Duodenal mucosa (tissue), 2 donors: ENCODE measurements around the gene TXNDC5.

Experiments used
- H3K27ac ChIP-seq: one replicate; pipeline ENCODE4 v1.7.0; 2013; ENCODE audit warnings: low read depth, low read length
- H3K27me3 ChIP-seq, 2 donors: one replicate each; pipeline ENCODE4 v1.7.0; 2013; ENCODE audit warnings: low read length in 2 of 2, control low read depth in 1 of 2; ENCODE audit not compliant: insufficient read depth in 2 of 2, control insufficient read depth in 1 of 2
- H3K36me3 ChIP-seq, 2 donors: one replicate each; pipeline ENCODE4 v1.7.0; 2013; ENCODE audit warnings: low read length in 2 of 2, control low read depth in 1 of 2; ENCODE audit not compliant: insufficient read depth in 2 of 2, control insufficient read depth in 1 of 2
- H3K4me1 ChIP-seq, 2 donors: one replicate each; pipeline ENCODE4 v1.7.0; 2013; ENCODE audit warnings: low read length in 2 of 2, control low read depth in 1 of 2; ENCODE audit not compliant: insufficient read depth in 2 of 2, control insufficient read depth in 1 of 2
- H3K4me3 ChIP-seq, 2 donors: one replicate each; pipeline ENCODE4 v1.7.0; 2013; ENCODE audit warnings: low read length in 2 of 2, low read depth in 1 of 2
- H3K9ac ChIP-seq, 2 donors: one replicate each; pipeline ENCODE4 v1.7.0; 2013; ENCODE audit warnings: low read length in 2 of 2, low read depth in 1 of 2
- H3K9me3 ChIP-seq, 2 donors: one replicate each; pipeline ENCODE4 v1.7.0; 2013; ENCODE audit warnings: low read length in 2 of 2, control low read depth in 1 of 2; ENCODE audit not compliant: control insufficient read depth in 1 of 2

The TXNDC5 gene

DNA sequence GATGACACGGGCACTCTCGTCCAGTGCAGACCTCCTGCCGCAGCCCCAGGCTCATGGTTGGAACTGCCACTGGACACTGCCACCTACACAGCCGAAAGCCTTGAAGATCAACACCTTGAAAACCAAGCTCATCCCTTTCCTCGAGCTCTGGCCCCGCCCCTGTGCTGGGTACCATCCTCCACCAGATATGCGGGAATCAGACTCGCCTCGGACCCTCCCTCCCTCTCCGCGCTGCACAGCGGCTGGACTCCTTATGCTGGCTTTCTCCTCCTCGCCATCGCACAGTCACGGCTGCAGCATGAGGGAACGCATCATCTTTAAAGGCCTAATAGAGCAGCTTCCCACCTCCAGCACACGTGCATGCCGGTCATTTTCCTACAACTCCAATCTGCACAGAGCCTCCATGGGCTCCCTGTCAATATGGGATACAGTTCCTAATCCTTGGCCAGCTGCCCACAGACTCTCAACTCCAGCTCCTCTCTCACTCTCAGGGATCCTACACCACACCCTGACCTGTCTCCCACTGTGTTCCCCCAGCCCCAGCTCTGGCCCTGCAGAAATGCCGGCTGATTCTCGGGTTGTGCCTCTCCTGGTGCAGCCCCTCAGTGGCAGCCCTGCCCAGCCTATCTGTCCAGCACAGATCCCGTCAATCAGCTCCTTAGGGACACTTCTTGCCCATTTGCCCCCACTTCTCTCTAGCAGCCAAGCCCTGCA lies 23.2 kb downstream of the TXNDC5 start:
- Histone ChIP-seq H3K4me3 (no peak overlapping the region), H3K36me3 (peaks cover 71 to 98% of the 10 kb centered on the region in 2 donors), H3K27ac (no peak overlapping the region), H3K4me1 (no peaks in the 10 kb centered on the region), H3K27me3 (no peaks in the 10 kb centered on the region), H3K9ac (no peak overlapping the region), H3K9me3 (no peaks in the 10 kb centered on the region)

DNA sequence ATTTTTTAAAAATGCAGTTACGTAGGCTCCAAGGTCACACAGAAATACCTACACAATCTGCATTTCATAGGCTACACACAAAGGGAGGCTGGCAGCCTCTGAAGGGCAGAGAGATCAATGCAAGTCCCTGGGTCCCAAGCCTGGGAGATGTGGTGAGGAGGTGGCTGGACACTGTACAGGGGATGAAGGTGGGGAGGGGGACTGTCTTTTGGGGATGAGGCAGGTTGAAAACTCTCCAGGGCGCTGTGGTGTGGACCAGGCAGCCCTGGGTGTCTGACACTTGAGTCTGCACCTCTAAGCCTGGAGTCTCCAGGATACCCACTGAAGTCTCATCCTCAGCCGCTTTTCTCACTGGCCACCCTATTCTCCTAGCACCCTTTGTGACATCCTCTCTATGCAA lies 24.5 kb downstream of the TXNDC5 start:
- Histone ChIP-seq H3K9ac (no peak overlapping the region), H3K4me3 (no peak overlapping the region), H3K27me3 (no peaks in the 10 kb centered on the region), H3K27ac (no peak overlapping the region), H3K36me3 (peaks cover 69 to 95% of the 10 kb centered on the region in 2 donors), H3K9me3 (no peaks in the 10 kb centered on the region), H3K4me1 (no peaks in the 10 kb centered on the region)

DNA sequence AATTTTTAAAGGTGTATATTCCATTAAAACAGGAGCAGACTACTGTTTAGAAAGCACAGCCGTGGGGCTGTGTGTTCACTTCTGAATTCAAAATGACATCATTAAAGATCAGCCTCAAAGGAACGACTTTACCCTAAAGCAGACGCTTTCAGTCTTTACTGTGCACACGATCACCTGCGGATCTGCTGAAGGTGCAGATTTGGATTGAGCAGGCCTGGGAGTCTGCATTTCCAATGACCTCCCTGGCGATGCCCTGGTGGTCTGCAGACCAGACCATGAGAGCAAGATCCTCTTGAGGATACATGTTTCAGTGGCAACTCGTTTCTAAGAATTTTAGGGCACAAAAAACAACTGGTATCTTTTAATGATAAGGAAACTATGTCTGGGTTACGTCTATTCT lies 27.2 kb downstream of the TXNDC5 start:
- Histone ChIP-seq H3K27me3 (no peaks in the 10 kb centered on the region), H3K4me1 (no peaks in the 10 kb centered on the region), H3K9ac (no peak overlapping the region), H3K9me3 (no peaks in the 10 kb centered on the region), H3K27ac (no peak overlapping the region), H3K36me3 (peaks cover 63 to 86% of the 10 kb centered on the region in 2 donors), H3K4me3 (no peak overlapping the region)

DNA sequence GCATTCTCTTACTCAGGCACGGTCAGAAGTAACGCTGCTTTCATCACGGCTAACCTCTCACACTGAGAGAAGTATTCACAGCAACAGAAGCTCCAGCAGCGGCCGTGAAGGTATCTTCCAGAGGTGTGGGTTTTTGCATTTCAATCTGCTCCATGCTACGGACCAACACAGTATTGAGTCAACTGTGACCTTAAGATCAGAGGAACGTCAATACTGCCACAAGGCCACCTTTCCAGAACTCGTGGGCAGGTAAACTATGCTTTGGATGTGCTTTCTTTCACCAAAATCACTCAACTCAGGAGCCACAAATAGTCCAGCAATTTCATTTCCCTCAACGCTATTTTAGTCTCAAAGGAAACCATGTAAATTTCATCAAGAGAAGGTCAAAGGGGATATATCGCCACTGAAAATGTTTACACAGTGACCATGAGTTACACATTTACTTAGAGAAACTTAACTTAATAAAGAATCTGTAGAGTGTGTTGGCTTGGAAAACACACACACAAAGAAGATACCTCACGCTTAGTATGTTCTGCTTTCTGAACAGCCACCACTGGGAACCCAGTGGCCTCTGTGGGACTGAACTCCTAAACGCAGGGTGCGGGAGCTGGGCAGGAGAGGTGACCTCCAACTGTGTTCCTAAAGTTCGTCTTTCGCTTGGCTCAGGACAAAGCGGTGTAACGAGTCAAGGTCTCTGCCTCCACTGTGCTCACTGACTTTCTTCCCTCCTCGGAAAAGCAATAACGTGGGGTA lies 27.9 kb downstream of the TXNDC5 start:
- Histone ChIP-seq H3K9me3 (no peaks in the 10 kb centered on the region), H3K36me3 (peaks cover 58 to 79% of the 10 kb centered on the region in 2 donors), H3K27ac (no peak overlapping the region), H3K9ac (no peak overlapping the region), H3K4me3 (no peak overlapping the region), H3K27me3 (no peaks in the 10 kb centered on the region), H3K4me1 (no peaks in the 10 kb centered on the region)

DNA sequence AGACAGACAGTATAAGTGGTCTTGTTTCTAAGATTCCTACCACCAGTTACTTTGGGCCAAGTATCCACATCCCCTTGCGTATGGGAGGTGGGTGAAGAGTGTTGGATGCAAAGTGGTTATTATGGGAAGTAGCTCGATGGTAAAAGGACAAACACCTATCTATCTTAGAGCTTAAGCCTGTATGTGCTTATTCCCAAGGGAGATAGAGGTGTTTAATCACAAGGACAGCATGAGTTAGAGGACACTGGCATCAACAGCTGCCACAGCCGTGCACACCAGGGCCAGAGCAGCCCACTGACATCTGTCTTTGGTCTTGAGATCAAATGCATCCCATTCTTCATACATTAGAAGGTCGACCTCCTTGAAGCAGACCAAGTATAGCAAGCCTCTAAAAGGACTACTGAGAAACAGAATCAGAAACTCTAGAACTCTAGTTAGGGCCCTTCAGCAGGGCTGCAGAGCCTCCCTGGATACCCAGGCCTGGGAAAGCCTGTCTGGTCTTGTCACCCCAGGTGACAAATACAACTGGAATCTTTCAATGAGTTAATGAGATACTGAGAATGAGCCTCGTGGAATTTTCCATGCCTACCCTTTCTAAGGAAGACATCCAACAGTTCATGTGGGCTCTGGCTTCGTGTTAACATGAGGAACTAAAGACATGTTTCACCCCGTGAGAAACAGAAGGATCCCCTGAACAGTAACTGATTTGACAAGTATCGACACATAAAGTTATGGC lies 28.7 kb downstream of the TXNDC5 start:
- H3K36me3 ChIP-seq, result peaks cover 54 to 71% of the 10 kb centered on the region in 2 donors
- no peak overlapping the region for H3K9ac ChIP-seq
- no peaks in the 10 kb centered on the region for H3K9me3 ChIP-seq
- H3K27me3 ChIP-seq, result no peaks in the 10 kb centered on the region
- H3K27ac ChIP-seq, result no peak overlapping the region
- H3K4me1 ChIP-seq, result no peaks in the 10 kb centered on the region
- no peak overlapping the region for H3K4me3 ChIP-seq

DNA sequence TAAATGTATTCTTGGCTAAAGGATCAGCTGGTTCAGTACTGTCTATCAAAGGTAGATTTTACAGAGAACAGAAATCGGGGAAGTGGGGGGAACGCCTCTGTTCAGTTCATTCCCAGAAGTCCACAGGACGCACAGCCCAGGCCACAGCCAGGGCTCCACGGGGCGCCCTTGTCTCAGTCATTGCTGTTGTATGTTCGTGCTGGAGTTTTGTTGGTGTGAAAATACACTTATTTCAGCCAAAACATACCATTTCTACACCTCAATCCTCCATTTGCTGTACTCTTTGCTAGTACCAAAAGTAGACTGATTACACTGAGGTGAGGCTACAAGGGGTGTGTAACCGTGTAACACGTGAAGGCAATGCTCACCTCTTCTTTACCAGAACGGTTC lies 29.9 kb downstream of the TXNDC5 start:
- Histone ChIP-seq H3K27ac (no peak overlapping the region), H3K36me3 (peaks cover 42 to 59% of the 10 kb centered on the region in 2 donors), H3K4me1 (no peaks in the 10 kb centered on the region), H3K4me3 (no peak overlapping the region), H3K9me3 (no peaks in the 10 kb centered on the region), H3K27me3 (no peaks in the 10 kb centered on the region), H3K9ac (no peak overlapping the region)

DNA sequence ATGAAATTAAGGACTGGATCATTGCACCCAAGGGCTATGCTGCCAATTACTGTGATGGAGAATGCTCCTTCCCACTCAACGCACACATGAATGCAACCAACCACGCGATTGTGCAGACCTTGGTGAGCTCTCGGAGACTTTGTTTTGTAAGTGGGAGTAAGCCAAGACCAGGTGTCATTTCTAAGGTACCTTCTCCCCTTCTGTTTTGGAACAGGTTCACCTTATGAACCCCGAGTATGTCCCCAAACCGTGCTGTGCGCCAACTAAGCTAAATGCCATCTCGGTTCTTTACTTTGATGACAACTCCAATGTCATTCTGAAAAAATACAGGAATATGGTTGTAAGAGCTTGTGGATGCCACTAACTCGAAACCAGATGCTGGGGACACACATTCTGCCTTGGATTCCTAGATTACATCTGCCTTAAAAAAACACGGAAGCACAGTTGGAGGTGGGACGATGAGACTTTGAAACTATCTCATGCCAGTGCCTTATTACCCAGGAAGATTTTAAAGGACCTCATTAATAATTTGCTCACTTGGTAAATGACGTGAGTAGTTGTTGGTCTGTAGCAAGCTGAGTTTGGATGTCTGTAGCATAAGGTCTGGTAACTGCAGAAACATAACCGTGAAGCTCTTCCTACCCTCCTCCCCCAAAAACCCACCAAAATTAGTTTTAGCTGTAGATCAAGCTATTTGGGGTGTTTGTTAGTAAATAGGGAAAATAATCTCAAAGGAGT lies 30.4 kb downstream of the TXNDC5 start:
- H3K36me3 ChIP-seq, result peaks cover 37 to 54% of the 10 kb centered on the region in 2 donors
- H3K9ac ChIP-seq, result no peak overlapping the region
- no peaks in the 10 kb centered on the region for H3K9me3 ChIP-seq
- H3K27me3 ChIP-seq, result no peaks in the 10 kb centered on the region
- H3K4me1 ChIP-seq, result no peaks in the 10 kb centered on the region
- H3K4me3 ChIP-seq, result no peak overlapping the region
- H3K27ac ChIP-seq, result no peak overlapping the region

DNA sequence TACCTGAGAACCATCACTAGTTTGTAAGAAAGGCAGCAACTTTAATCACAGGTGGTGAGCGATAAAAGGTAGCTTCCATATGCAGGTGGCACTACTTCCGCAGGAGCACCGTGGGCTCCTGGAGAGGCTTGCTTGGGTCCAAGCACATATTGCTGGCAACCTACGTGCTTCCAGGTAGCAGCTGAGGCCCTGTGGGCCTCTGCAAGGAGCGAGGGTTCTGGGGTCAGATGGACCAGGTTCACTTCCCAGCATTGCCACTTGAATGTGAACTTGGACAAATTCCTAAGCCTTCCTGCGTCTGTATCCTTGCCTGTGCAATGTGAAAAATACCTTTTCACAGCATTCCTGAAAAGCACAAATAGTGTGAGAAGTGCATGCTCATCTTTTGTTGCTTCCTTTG lies 31.0 kb downstream of the TXNDC5 start:
- no peak overlapping the region for H3K9ac ChIP-seq
- H3K27ac ChIP-seq, result no peak overlapping the region
- H3K27me3 ChIP-seq, result no peaks in the 10 kb centered on the region
- H3K9me3 ChIP-seq, result no peaks in the 10 kb centered on the region
- H3K4me3 ChIP-seq, result no peak overlapping the region
- no peaks in the 10 kb centered on the region for H3K4me1 ChIP-seq
- peaks cover 32 to 48% of the 10 kb centered on the region in 2 donors for H3K36me3 ChIP-seq

DNA sequence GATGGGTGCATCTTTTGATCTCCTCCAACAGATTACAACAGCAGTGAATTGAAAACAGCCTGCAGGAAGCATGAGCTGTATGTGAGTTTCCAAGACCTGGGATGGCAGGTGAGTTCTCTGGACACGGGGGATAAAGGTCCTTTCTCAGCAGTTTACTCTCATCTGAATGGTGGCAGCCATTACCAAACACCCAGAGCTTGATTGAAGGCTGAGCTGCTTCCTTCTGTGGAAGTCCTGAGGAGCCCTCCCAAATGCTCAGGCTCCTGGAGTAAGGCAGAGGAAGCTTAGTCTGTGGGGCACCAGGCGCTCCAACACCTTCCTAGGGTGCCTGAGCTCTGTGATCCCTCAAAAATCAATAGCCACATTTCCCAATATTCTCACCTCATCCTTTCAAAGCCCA lies 31.5 kb downstream of the TXNDC5 start:
- Histone ChIP-seq H3K9ac (no peak overlapping the region), H3K27me3 (no peaks in the 10 kb centered on the region), H3K27ac (no peak overlapping the region), H3K4me1 (no peaks in the 10 kb centered on the region), H3K9me3 (no peaks in the 10 kb centered on the region), H3K36me3 (peaks cover 26 to 42% of the 10 kb centered on the region in 2 donors), H3K4me3 (no peak overlapping the region)
